DOHH2 (cell line): ENCODE results near the gene SRC.

Source experiments
- CTCF ChIP-seq: fragments of 200-600 bp; sonication (generic); IDR thresholded peaks from one replicate; pipeline ENCODE4 v1.5.1; 2014; ENCODE audit warnings: antibody characterized with exemption, mild to moderate bottlenecking, low read depth, low read length; ENCODE audit not compliant: poor library complexity, severe bottlenecking
- EZH2phosphoT487 ChIP-seq: fragments of 200-600 bp; sonication (generic); IDR thresholded peaks from 2 replicates; pipeline ENCODE4 v1.6.1; 2017; ENCODE audit warnings: borderline replicate concordance, mild to moderate bottlenecking, antibody characterized with exemption, low read length, moderate library complexity, mixed read lengths

DNA sequence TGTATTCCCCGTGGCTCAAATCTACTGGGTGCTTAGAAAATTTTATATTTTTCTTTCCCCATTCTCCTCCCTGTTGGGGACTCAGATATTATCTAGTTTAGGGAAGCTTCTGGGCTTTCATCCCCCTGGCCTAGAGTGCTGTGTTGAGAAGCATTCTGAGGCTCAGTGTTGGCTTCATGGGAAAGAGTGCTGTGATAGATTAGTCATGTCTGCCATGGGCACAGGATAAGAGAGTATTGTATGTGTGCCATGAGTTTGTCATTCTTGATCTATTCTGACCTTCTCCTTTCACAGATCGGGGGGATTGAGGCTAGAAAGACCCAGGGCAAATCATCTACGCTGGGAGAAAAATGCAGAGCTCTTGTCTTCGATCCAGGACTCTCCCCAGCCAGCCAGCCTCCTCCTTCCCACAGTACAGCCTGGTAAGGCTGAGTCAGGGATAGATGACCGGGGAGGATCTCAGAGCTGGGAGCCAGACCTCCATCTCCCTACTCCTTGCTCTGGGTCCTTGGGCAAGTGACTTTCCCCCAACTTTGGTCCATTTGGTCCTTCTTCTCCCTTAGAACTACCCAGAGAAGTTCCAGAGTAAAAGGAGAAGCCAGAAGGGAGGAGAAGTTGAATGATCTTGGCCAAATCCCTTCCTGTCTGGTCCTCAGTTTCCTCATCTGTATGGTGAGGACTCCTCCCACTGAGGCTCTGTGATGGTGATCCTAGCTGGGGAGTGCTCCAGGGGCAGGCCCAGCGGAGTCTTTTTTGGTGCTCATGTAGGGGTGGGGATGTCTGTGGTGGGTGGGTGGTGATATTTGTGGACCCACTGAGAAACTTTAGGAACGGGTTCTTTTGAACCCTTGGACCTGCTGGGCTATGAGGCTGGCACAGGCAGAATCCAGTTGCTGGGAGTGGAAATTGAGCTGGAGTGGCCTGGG lies 5.0 kb downstream of the SRC start:
- TF ChIP-seq CTCF (no peak), EZH2phosphoT487 (no peak)
